ENCODE data around the gene B3GALT5.

DNA sequence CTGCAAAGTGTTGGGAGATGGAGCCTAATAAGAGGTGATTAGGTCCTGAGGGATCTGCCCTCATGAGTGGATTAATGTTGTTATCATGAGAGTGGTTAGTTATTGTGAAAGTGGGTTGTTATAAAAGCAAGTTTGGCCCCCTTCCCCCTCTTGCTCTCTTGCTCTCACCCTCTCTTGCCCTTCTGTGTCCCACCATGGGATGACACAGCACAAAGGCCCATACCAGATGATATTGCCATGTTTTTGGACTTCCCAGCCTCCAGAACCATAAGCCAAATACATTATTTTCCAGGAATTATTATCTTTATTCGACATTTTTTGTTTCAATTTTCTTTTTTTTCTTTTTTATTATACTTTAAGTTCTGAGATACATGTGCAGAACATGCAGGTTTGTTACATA, 90.8 kb downstream of the B3GALT5 start:
- TF ChIP-seq, protein P1, sequence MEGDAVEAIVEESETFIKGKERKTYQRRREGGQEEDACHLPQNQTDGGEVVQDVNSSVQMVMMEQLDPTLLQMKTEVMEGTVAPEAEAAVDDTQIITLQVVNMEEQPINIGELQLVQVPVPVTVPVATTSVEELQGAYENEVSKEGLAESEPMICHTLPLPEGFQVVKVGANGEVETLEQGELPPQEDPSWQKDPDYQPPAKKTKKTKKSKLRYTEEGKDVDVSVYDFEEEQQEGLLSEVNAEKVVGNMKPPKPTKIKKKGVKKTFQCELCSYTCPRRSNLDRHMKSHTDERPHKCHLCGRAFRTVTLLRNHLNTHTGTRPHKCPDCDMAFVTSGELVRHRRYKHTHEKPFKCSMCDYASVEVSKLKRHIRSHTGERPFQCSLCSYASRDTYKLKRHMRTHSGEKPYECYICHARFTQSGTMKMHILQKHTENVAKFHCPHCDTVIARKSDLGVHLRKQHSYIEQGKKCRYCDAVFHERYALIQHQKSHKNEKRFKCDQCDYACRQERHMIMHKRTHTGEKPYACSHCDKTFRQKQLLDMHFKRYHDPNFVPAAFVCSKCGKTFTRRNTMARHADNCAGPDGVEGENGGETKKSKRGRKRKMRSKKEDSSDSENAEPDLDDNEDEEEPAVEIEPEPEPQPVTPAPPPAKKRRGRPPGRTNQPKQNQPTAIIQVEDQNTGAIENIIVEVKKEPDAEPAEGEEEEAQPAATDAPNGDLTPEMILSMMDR (IDR thresholded peaks at IDR 0.05): no peak
- TF ChIP-seq POLR2A (IDR thresholded peaks at IDR 0.05): no peak

Data from breast epithelium (tissue), 3 donors.